Measurements from ENCODE around the gene LRRC2. TPM values are rescaled to one million over a fixed set of nuclear protein-coding genes. Genes with fewer than 3 reads are reported as not detected.
A peak's percentile ranks its signal among the peaks of the same experiment; 100 is the strongest.

LRRC2 gene
- polyA plus RNA-seq, 3 donors, result not detected

- Histone ChIP-seq H3K4me3 (replicated peaks in 1 of 3; ENCODE audit: low read depth in 2 of 3, low read length in 3 of 3) (no peak overlapping the region), H4K20me1 (ENCODE audit: insufficient read depth, low read length) (no peaks in the 10 kb centered on the region), H3K4me1 (ENCODE audit: control insufficient read depth in 1 of 2, insufficient read depth in 2 of 2, low read length in 2 of 2) (peaks cover 3 to 8% of the 10 kb centered on the region in 2 donors), H3K27ac (ENCODE audit: low read depth in 1 of 2, low read length in 2 of 2) (no peak overlapping the region), H2AFZ (ENCODE audit: insufficient read depth, low read depth, low read length, poor library complexity, severe bottlenecking) (peak overlapping the region; percentile 81), H3K9ac (ENCODE audit: insufficient read depth, low read length, poor library complexity, severe bottlenecking) (no peak overlapping the region), H3K27me3 (ENCODE audit: control insufficient read depth in 2 of 2, insufficient read depth in 2 of 2, low read length in 2 of 2) (no peaks in the 10 kb centered on the region), H3K79me2 (ENCODE audit: insufficient read depth, low read length) (no peaks in the 10 kb centered on the region), H3K9me3 (replicated peaks in 1 of 2; ENCODE audit: control insufficient read depth in 1 of 2, insufficient read depth in 1 of 2, low read length in 2 of 2) (no peaks in the 10 kb centered on the region), H3K4me2 (replicated peaks; ENCODE audit: extremely low read depth, low read length, poor library complexity, severe bottlenecking) (no peak overlapping the region), H3K36me3 (replicated peaks in 1 of 2; ENCODE audit: control insufficient read depth in 1 of 2, insufficient read depth in 2 of 2, low read length in 2 of 2) (no peaks in the 10 kb centered on the region)
- Mint-ChIP-seq H3K27me3 (ENCODE audit: low read depth in 3 of 3) (peaks cover under 1 to 6% (median 2%) of the 10 kb centered on the region in 3 donors), H3K9me3 (peaks cover 0 to 7% (median 1%) of the 10 kb centered on the region in 7 donors), H3K27ac (no peak overlapping the region), H3K4me1 (peaks cover 7% of the 10 kb centered on the region), H3K4me3 (peak overlapping the region in 1 of 2 donors; percentile 81), H3K36me3 (no peaks in the 10 kb centered on the region)
- WGBS (ENCODE audit: insufficient coverage), result 98% methylated on average over 4 of the region's 4 CpGs
- DNase-seq, result no peak
- TF ChIP-seq, protein P1, sequence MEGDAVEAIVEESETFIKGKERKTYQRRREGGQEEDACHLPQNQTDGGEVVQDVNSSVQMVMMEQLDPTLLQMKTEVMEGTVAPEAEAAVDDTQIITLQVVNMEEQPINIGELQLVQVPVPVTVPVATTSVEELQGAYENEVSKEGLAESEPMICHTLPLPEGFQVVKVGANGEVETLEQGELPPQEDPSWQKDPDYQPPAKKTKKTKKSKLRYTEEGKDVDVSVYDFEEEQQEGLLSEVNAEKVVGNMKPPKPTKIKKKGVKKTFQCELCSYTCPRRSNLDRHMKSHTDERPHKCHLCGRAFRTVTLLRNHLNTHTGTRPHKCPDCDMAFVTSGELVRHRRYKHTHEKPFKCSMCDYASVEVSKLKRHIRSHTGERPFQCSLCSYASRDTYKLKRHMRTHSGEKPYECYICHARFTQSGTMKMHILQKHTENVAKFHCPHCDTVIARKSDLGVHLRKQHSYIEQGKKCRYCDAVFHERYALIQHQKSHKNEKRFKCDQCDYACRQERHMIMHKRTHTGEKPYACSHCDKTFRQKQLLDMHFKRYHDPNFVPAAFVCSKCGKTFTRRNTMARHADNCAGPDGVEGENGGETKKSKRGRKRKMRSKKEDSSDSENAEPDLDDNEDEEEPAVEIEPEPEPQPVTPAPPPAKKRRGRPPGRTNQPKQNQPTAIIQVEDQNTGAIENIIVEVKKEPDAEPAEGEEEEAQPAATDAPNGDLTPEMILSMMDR (IDR thresholded peaks at IDR 0.05), result no peak
- intact Hi-C loops (cut with micrococcal nuclease), result loop anchor here (2.0 to 10.0 kb wide), 3 partner anchors 69 to 145 kb away; no protein-coding TSS in a partner anchor
Measured at GRCh38 chr3:46489381-46489780, 76.7 kb downstream of the LRRC2 start.

DNA sequence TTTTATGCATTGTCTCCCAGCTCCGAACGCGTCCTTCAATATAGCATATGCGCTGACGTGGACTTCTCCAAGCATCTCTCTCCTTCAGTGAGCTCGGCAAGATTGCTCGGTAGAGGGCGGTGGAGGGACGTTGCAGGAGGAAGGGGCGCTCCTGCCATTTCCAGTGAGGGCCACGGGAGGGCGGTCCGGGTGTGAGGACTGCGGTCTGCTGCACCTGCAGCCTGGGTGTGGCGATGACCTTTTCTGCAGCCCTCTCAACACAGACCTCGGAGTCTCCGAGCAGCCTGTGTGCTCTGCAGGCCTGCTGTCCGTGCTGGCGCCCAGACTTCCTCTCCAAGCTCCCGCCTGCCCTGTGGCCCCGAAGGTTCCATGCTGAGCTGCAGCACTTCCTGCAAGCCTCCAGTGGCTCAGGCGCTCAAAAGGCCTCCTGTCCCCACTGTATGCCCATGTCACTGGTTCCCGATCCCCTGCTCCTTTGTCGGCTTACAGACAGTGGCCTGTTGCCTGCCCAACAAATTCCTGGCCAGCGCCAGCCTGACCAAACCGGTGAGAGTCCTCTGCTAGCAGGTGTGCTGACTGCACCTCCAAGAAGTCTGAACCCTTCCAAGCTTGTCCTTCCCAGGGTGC lies 77.3 kb downstream of the LRRC2 start:
- Histone ChIP-seq H3K27me3 (ENCODE audit: control insufficient read depth in 2 of 2, insufficient read depth in 2 of 2, low read length in 2 of 2) (no peaks in the 10 kb centered on the region), H4K20me1 (ENCODE audit: insufficient read depth, low read length) (no peaks in the 10 kb centered on the region), H3K4me1 (ENCODE audit: control insufficient read depth in 1 of 2, insufficient read depth in 2 of 2, low read length in 2 of 2) (peaks cover 3 to 8% of the 10 kb centered on the region in 2 donors), H3K4me2 (replicated peaks; ENCODE audit: extremely low read depth, low read length, poor library complexity, severe bottlenecking) (peak overlapping the region; percentile 72), H3K9me3 (replicated peaks in 1 of 2; ENCODE audit: control insufficient read depth in 1 of 2, insufficient read depth in 1 of 2, low read length in 2 of 2) (no peaks in the 10 kb centered on the region), H3K4me3 (replicated peaks in 1 of 3; ENCODE audit: low read depth in 2 of 3, low read length in 3 of 3) (peak overlapping the region in 1 of 3 experiments; percentile 62), H3K79me2 (ENCODE audit: insufficient read depth, low read length) (no peaks in the 10 kb centered on the region), H2AFZ (ENCODE audit: insufficient read depth, low read depth, low read length, poor library complexity, severe bottlenecking) (peak overlapping the region; percentile 81), H3K27ac (ENCODE audit: low read depth in 1 of 2, low read length in 2 of 2) (no peak overlapping the region), H3K9ac (ENCODE audit: insufficient read depth, low read length, poor library complexity, severe bottlenecking) (peak overlapping the region; percentile 18), H3K36me3 (replicated peaks in 1 of 2; ENCODE audit: control insufficient read depth in 1 of 2, insufficient read depth in 2 of 2, low read length in 2 of 2) (no peaks in the 10 kb centered on the region)
- TF ChIP-seq, protein P1 (IDR thresholded peaks at IDR 0.05), result peak; percentile 99
- peaks cover 7% of the 10 kb centered on the region for H3K4me1 Mint-ChIP-seq
- no peaks in the 10 kb centered on the region for H3K36me3 Mint-ChIP-seq
- peaks cover 0 to 6% (median 2%) of the 10 kb centered on the region in 3 donors for H3K27me3 Mint-ChIP-seq (ENCODE audit: low read depth in 3 of 3)
- 17% methylated on average over 17 of the region's 26 CpGs for WGBS (ENCODE audit: insufficient coverage)
- intact Hi-C loops (cut with micrococcal nuclease), result loop anchor here (2.0 to 10.0 kb wide), 3 partner anchors 70 to 146 kb away; no protein-coding TSS in a partner anchor
- peaks cover 0 to 3% (median 0%) of the 10 kb centered on the region in 7 donors for H3K9me3 Mint-ChIP-seq
- H3K4me3 Mint-ChIP-seq, result peak overlapping the region; percentile 56 to 81
- H3K27ac Mint-ChIP-seq, result peak overlapping the region in 1 of 7 donors; percentile 4
- DNase-seq, result peak; percentile 76 to 83 (median 76)

All from CD14-positive monocyte (primary cell).